ENCODE data around the gene TOP2B. TPM values are rescaled to one million over a fixed set of nuclear protein-coding genes. Genes with fewer than 3 reads are reported as not detected.

The TOP2B gene
- total and polyA plus RNA-seq, 4 donors: 13.5 to 52.9 (median 34.5) TPM

GRCh38 chr3:25576831-25577454 is 87.8 kb downstream of the TOP2B start:
- Histone ChIP-seq H3K4me1 (ENCODE audit: control insufficient read depth in 4 of 4, insufficient read depth in 4 of 4, low read length in 3 of 4) (no peaks in the 10 kb centered on the region), H3K27me3 (ENCODE audit: control insufficient read depth in 4 of 4, insufficient read depth in 4 of 4, low read length in 3 of 4) (no peaks in the 10 kb centered on the region), H3K4me3 (ENCODE audit: low read depth in 1 of 3, low read length in 3 of 3) (no peak overlapping the region), H3K27ac (ENCODE audit: low read depth in 1 of 2, low read length in 2 of 2) (no peak overlapping the region), H3K9me3 (ENCODE audit: control insufficient read depth in 4 of 4, low read length in 3 of 4) (no peaks in the 10 kb centered on the region), H3K36me3 (ENCODE audit: control insufficient read depth in 4 of 4, insufficient read depth in 3 of 4, low read depth in 1 of 4, low read length in 3 of 4) (no peaks in the 10 kb centered on the region), H3K9ac (ENCODE audit: low read depth in 1 of 2, low read length in 2 of 2) (no peak overlapping the region)
- no peak for TF ChIP-seq TAF1 (conservative IDR thresholded peaks at IDR 0.05)
- no peak for TF ChIP-seq YY1 (IDR thresholded peaks at IDR 0.05)
- no peak for TF ChIP-seq SP1 (IDR thresholded peaks at IDR 0.05)
- no peak for TF ChIP-seq GABPA (IDR thresholded peaks at IDR 0.05 in 1 of 2, conservative IDR thresholded peaks at IDR 0.05 in 1 of 2)
- no peak for TF ChIP-seq REST (IDR thresholded peaks at IDR 0.05)
- no peak for TF ChIP-seq RAD21 (IDR thresholded peaks at IDR 0.05)
- no peak for TF ChIP-seq ATF3 (IDR thresholded peaks at IDR 0.05)
- no peak for TF ChIP-seq FOXA1 (IDR thresholded peaks at IDR 0.05)
- TF ChIP-seq FOXA2 (IDR thresholded peaks at IDR 0.05): no peak
- TF ChIP-seq ZBTB33 (IDR thresholded peaks at IDR 0.05): no peak
- TF ChIP-seq HNF4A (conservative IDR thresholded peaks at IDR 0.05): no peak
- TF ChIP-seq HNF4G (IDR thresholded peaks at IDR 0.05): no peak
- TF ChIP-seq CTCF (IDR thresholded peaks at IDR 0.05; ENCODE audit: low read depth, low read length, missing input control): no peak
- no peak for TF ChIP-seq NR2F2 (IDR thresholded peaks at IDR 0.05)
- no peak for TF ChIP-seq MAX (IDR thresholded peaks at IDR 0.05)
- TF ChIP-seq EGR1 (IDR thresholded peaks at IDR 0.05; ENCODE audit: low read depth in 2 of 2): no peak
- no peak for TF ChIP-seq JUND (IDR thresholded peaks at IDR 0.05)
- no peak for TF ChIP-seq RXRA (IDR thresholded peaks at IDR 0.05)
- DNase-seq (ENCODE audit: low spot score): no peak
- WGBS: 94% methylated on average over 15 of the region's 15 CpGs
